ENCODE results near the gene SPINDOC.

The SPINDOC gene

DNA sequence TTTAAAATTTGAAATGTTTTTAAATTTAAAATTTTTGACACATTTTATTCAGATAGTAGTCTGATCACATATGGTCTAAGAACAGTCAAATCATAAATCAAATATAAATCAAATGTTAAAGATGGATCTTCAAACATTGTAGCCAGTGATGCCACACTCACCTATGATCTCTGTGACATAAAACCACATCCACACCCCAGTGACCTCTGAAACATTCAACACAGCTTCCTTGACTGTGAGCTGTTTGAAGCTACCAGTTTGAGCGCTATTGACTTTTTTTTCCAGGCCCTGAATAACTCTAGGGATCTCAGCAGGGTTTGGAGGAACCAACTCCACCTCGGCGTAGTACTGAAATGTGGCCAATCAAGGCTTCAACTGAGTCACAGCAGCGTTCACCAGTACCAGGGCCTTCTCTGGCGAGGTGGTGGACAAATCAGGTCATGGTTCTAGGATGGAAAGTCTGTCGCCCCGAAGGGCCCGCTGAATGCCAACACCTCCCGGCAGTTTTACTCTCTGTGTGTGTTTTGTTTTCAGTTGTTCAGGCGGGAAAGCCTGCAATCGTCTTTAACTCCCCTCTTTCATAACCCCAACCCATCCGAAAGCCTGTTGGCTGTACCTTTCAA, 21.4 kb downstream of the SPINDOC start:
- no peak for DNase-seq

DNA sequence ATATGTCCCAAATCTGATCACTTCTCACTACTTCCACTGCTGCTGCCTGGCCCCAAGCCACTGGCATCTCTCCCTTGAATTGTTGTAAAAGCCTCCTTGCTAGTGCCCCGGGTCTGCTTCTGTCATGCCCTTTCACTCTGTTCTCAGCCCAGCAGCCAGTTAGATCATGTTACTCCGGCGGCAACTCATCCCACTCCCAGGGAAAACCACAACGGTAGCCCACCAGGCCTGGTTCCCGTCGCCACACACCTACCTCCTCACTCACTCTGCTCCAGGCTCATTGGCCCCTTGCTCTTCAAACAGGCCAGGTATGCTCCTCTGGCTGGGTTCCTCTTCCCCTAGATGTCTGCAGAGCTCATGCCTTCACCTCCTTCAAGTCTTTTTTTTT, 21.9 kb downstream of the SPINDOC start:
- DNase-seq, result no peak

- peak; percentile 81 to 82 for DNase-seq
These were observed 23.9 kb downstream of the SPINDOC start for GRCh38 chr11:63837027-63837688.

DNA sequence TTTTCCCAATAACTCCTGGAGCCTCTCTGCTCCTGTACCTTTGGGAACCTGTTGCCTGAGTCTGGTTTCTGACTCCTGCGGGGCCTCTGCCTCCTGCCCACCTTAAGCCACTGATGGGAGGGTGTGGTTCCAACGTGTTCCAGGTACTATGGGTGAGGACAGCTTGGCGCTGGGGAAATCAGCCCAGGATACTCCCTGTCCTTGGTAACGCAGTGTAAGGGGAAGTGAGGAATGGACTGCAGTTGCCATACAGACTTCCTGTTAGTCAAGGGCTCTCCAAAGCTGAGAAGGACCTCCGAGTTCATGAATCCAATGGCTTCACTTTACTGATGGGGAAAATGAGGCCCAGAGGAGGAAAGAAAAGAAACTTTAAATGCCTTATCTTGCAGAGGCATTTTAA, 24.5 kb downstream of the SPINDOC start:
- DNase-seq, result no peak

DNA sequence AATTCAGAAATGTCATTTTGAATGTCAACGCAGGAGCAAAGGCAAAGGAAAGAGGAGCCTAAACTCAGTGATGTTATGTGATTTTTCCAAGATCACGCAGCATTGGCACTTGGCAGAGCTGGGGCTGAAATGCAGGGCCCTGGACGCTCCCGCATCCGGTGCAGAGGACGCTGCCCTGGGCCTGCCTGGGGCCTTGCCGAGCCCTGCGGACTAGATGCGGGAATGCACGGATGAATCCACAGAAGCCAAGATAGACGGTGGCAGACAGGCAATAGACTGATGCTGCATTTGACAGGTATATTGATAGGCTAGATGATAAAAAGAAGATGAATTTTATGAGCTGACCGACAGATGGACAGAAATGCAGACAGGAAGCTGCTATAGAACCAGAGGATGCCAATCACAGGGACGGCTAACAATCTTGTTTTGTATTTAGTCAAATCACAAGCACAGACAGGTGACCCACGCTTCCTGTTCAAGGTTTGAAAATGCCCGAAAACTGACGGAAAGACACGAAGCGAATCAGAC, 25.0 kb downstream of the SPINDOC start:
- no peak for DNase-seq

DNA sequence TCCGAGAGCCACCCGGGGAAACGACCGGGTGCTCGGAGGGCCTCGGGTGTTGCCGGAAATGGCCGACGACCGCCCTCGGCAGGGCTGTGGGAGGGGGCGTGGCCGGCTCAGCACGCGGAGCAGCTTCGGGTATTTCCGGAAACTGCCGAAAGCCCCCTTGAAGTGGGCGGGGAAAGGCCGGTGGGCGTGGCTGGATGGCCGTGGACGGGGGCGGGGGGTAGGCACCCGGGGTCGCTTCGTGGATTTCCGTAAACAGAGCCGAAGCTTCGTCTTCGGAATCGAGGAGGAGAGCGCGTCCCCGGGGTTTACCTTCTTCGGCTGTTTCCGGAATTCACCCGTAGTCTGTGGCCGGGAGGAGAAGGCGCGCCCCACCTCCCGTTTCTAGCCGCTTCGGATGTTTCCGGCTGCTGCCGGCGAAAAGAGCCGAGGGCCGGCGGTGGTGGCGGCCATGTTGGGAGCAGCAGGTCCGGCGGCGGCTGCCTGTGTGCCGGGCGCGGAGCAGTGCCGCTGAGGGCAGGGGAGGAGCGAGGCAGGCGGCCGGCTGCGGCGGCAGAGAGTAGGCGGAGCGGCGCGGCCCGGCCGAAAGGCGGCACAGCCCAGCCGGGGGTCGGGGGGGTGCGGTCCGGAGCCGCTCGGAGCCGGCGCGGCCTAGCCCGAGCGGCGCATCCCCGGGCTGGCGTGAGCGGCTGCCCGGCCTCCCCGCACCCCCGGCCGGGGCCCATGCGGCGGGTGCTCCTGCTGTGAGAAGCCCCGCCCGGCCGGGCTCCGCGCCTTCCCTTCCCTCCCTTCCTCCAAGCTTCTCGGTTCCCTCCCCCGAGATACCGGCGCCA, 25.6 kb downstream of the SPINDOC start, which contains the start of gene MARK2:
TSS of gene MARK2 (plus strand) at position 433 of the 830 bp plus-strand sequence. CDS start at position 830, 397 bp downstream.
- peak; percentile 100 for DNase-seq

- DNase-seq, result peak; percentile 48 to 58
These were observed 26.5 kb downstream of the SPINDOC start for GRCh38 chr11:63839508-63840355.

DNA sequence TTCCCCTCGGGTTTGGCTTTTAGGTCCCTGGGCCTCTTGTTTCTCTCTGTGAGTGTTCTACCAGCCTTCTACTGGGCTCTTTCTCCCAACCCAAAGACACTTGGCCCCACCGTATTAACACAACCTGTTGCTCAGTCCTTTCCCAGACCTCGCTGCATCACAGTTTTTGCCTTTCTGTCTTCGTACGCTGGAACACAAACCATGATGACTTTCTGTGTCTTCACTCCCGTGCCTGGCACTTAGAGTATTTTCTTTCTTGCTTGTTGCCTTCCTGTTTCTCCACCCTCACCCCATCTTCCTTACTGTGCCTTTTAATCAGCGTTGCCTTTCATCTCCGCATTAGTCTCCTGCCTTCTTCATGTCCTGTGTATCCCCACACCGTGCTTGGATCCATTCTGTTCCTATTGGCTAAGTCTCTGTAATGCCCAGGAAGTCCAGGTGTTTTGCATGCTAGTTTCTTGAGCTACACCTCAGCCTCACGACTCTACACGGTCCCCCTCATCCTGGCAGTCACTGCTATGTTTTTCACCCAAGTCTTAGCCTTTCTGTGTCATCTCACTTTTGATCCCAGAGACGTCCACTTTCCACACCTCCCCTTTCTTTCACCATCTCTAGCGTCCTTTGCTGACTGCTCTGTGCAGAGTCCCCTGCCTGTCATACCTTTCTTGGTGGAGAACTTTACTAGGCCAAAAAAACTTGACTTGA, 27.3 kb downstream of the SPINDOC start:
- DNase-seq, result peak in 1 of 2 experiments; percentile 30

GRCh38 chr11:63841554-63841953, 28.3 kb downstream of the SPINDOC start:
- no peak for DNase-seq

- DNase-seq, result no peak
These were observed 29.8 kb downstream of the SPINDOC start for GRCh38 chr11:63843041-63843440.

GRCh38 chr11:63844836-63845235, 31.6 kb downstream of the SPINDOC start:
- DNase-seq, result no peak

DNA sequence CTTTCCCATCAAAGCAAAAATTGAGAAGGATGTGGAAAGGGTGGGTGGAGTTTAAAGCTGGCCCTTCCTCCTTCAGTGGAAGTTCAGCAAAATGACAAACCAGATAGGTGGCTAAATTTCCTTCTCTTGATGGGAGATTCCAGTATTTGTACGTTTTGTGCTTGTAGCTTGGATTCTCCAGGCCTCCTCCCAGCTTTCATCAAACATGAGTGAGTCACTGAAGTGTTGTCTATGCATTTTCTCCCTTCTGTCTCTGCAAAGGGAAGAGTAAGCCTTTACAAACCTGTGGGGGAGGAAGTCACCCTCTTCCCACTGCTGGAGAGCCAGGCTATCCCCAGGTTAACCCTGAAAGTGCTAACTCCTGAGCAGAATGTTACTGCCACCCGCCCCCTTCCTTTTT, 32.0 kb downstream of the SPINDOC start:
- no peak for DNase-seq

- DNase-seq, result no peak
These were observed 32.7 kb downstream of the SPINDOC start for GRCh38 chr11:63845911-63846310.

- no peak for DNase-seq
These were observed 33.6 kb downstream of the SPINDOC start for GRCh38 chr11:63846897-63847296.

DNA sequence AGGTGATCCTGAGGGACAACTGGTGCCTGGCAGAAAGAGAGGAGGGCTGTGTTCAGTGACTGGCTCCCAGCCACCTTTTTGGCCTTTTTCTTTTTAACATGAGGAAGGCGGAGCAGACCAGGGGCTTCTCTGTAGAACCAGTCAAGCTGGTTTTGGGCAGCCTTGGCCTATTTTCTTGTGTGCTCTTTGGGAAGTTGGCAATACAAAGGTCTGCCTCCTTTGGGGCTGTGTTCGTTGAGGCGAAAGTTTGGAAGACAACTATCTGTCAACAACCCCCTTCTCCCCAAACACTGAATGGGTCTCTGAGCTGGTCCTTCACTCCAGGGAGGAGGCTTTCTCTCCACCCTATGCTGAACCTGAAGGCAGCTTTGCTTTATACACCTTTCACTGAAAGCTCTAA, 34.1 kb downstream of the SPINDOC start:
- no peak for DNase-seq

DNA sequence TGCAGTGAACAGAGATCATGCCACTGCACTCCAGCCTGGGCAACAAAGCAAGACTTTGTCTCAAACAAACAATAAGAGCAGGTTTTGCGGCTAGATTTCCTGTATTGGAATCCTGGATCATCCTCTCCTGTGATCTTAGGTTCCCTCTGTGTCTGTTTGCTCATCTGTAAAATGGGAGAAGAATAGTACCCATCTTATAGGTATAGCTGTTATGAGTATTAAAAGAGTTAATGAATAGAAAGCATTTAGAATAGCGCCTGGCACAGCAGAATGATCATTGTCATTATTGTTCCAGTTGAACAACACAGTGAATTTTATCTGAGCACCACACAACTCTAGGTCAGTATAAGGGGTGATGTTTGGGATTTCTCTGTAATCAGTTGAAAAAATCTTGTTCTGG, 36.4 kb downstream of the SPINDOC start:
- DNase-seq, result no peak

- DNase-seq, result no peak
These were observed 37.7 kb downstream of the SPINDOC start for GRCh38 chr11:63850920-63851319.

- DNase-seq, result no peak
These were observed 38.1 kb downstream of the SPINDOC start for GRCh38 chr11:63851364-63851763.

DNA sequence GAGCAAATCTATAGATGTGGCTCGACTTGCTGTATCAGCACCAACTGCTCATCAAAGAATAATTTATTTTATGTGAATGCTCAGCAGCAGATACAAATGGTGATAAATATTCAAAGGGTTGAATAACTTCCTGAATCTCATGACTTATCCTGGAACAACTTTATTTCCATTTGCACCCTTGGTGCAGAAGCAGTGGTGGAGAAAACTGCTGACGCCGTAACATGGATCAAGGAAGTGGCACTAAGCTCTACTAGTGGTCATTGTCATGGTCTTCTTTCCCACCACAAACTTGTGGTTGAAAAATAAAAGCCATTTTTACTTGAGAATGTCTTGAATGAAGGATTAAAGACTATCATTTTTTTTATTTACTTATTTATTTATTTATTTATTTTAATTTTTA, 40.2 kb downstream of the SPINDOC start:
- no peak for DNase-seq

DNA sequence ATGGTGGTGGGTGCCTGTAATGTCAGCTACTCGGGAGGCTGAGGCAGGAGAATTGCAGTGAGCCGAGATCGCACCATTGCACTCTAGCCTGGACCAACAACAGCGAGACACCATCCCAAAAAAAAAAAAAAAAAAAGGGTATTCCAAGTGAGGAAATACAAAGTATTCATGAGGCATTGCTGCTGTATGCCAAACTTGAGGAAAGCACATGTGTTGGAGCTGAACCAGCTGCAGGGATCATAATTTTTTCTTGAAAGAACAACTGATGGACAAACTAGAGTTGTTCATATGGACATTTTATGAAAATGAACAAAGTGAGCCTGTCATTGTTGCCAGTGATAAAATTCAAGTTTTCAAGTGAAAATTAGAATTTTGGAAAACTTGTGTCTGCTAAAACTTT, 41.4 kb downstream of the SPINDOC start:
- no peak for DNase-seq

DNA sequence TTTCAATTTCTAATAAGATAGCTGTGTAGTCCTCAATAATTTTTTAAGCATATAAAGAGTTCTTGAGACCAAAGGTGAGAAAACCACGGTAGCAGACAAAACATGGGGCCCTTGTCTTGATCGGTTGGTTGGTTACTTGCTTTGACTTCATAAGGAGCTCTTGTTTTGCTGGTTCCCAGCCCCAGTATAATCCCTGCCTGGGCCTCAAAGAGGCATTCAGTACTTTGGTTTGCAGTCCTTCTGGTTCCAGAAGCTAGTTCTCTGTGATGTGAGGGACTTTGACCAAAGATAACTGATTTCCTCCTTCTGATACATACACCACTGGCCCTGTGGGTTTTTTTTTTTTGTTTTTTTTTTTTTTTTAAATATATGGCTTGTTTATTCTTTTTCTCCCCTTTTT, 42.7 kb downstream of the SPINDOC start:
- DNase-seq, result no peak

Data from activated T-cell treated with anti-CD3 and anti-CD28 coated beads, Interleukin-2, amount 50 U/mL, for 48 hours (primary cell).